Endodermal cell (in vitro differentiated cells): ENCODE data around the gene ALOX5AP. TPM values are rescaled to one million over a fixed set of nuclear protein-coding genes. Genes with fewer than 3 reads are reported as not detected.

Experiments
- DNase-seq: peaks from one replicate; pipeline ENCODE4 v3.0.0-alpha.2; 2017
- H3K27ac ChIP-seq: 2 replicates; pipeline ENCODE4 v1.5.1; 2013; ENCODE audit warnings: mild to moderate bottlenecking, low read depth, low read length, moderate library complexity
- H3K27me3 ChIP-seq: 2 replicates; pipeline ENCODE4 v1.6.1; 2013; ENCODE audit warnings: mild to moderate bottlenecking, low read length, moderate library complexity; ENCODE audit not compliant: insufficient read depth, control insufficient read depth, poor library complexity, severe bottlenecking
- H3K36me3 ChIP-seq: 2 replicates; pipeline ENCODE4 v1.7.0; 2013; ENCODE audit warnings: mild to moderate bottlenecking, low read length, moderate library complexity; ENCODE audit not compliant: control insufficient read depth, insufficient read depth
- H3K4me1 ChIP-seq: one replicate; pipeline ENCODE4 v1.7.0; 2013; ENCODE audit warnings: low read length; ENCODE audit not compliant: control insufficient read depth, insufficient read depth
- H3K4me3 ChIP-seq: 2 replicates; pipeline ENCODE4 v1.5.1; 2013; ENCODE audit warnings: mild to moderate bottlenecking, low read length, moderate library complexity
- H3K9ac ChIP-seq: 2 replicates; pipeline ENCODE4 v1.6.1; 2013; ENCODE audit warnings: mild to moderate bottlenecking, low read length, moderate library complexity; ENCODE audit not compliant: poor library complexity, severe bottlenecking; ENCODE audit errors: extremely low read depth
- H3K9me3 ChIP-seq: 2 replicates; pipeline ENCODE4 v1.6.1; 2013; ENCODE audit warnings: mild to moderate bottlenecking, low read length, moderate library complexity; ENCODE audit not compliant: control insufficient read depth
- H3K27ac Mint-ChIP-seq: 2 replicates; pipeline ENCODE4 v1.8.0; 2020; ENCODE audit warnings: mixed read lengths
- H3K27me3 Mint-ChIP-seq: 2 replicates; pipeline ENCODE4 v1.8.0; 2021; ENCODE audit warnings: mild to moderate bottlenecking, mixed read lengths; ENCODE audit not compliant: insufficient read depth
- H3K36me3 Mint-ChIP-seq: 2 replicates; pipeline ENCODE4 v1.8.0; 2020; ENCODE audit warnings: low read depth, mixed read lengths
- H3K4me1 Mint-ChIP-seq: 2 replicates; pipeline ENCODE4 v1.8.0; 2020; ENCODE audit warnings: mixed read lengths
- H3K4me3 Mint-ChIP-seq: 2 replicates; pipeline ENCODE4 v1.8.0; 2020; ENCODE audit warnings: mild to moderate bottlenecking, moderate library complexity, mixed read lengths
- H3K9me3 Mint-ChIP-seq: 2 replicates; pipeline ENCODE4 v1.8.0; 2020; ENCODE audit warnings: mild to moderate bottlenecking, mixed read lengths
- CTCF ChIP-seq: fragments of 200-600 bp; sonication (generic); conservative IDR thresholded peaks from 2 replicates; pipeline ENCODE4 v1.5.0; 2021; ENCODE audit warnings: antibody characterized with exemption, mild to moderate bottlenecking
- WGBS, 2 experiments: methylation state at CpG; one replicate each; pipeline versions ENCODE4 v1.1.5 to v1.1.7; 2013; ENCODE audit warnings: missing lambda C conversion rate in 2 of 2, mixed read lengths in 1 of 2; ENCODE audit not compliant: insufficient coverage in 1 of 2, insufficient read length in 1 of 2; 5-methylcytosine and 5-hydroxymethylcytosine counted together
- total RNA-seq, 2 donors: library from RNA; stranded (reverse); fragmentation: NEBNext Ultra II Directional in 1 of 2; extraction: Animal tissue kit (Norgen Biotek cat#: 25700) in 1 of 2; gene quantifications; 2 replicates in 1 of 2; 3 replicates in 1 of 2; pipeline ENCODE4 v1.2.1, GENCODE V29; 2021

ALOX5AP gene
- total RNA-seq, 2 donors from 2014 or later = not detected

- 72 to 80% methylated on average over 8 to 15 of the region's 15 CpGs for WGBS, 2 experiments
- no peak overlapping the region for H3K4me3 ChIP-seq
- H3K27ac Mint-ChIP-seq = no peak overlapping the region
- no peak overlapping the region for H3K4me3 Mint-ChIP-seq
- peaks cover 5% of the 10 kb centered on the region for H3K4me1 Mint-ChIP-seq
- no peak overlapping the region for H3K27ac ChIP-seq
- H3K36me3 ChIP-seq = no peaks in the 10 kb centered on the region
- no peak for TF ChIP-seq CTCF
- no peaks in the 10 kb centered on the region for H3K36me3 Mint-ChIP-seq
- H3K4me1 ChIP-seq = peaks cover 8% of the 10 kb centered on the region
- H3K9me3 Mint-ChIP-seq = no peaks in the 10 kb centered on the region
- peaks cover 4% of the 10 kb centered on the region for H3K27me3 Mint-ChIP-seq
- H3K9ac ChIP-seq = no peak overlapping the region
- H3K27me3 ChIP-seq = no peaks in the 10 kb centered on the region
- DNase-seq = peak; percentile 25
- no peaks in the 10 kb centered on the region for H3K9me3 ChIP-seq
These were observed 36.8 kb upstream of the ALOX5AP start for GRCh38 chr13:30698488-30699005.

- H3K4me1 ChIP-seq = peaks cover 8% of the 10 kb centered on the region
- WGBS, 2 experiments = 86 to 88% methylated on average over 2 to 5 of the region's 5 CpGs
- TF ChIP-seq CTCF = no peak
- H3K4me1 Mint-ChIP-seq = peaks cover 10% of the 10 kb centered on the region
- no peaks in the 10 kb centered on the region for H3K27me3 ChIP-seq
- no peak overlapping the region for H3K9ac ChIP-seq
- H3K9me3 ChIP-seq = no peaks in the 10 kb centered on the region
- H3K27ac Mint-ChIP-seq = no peak overlapping the region
- H3K36me3 ChIP-seq = no peaks in the 10 kb centered on the region
- H3K36me3 Mint-ChIP-seq = no peaks in the 10 kb centered on the region
- no peak overlapping the region for H3K27ac ChIP-seq
- H3K4me3 Mint-ChIP-seq = no peak overlapping the region
- no peak overlapping the region for H3K4me3 ChIP-seq
- no peaks in the 10 kb centered on the region for H3K9me3 Mint-ChIP-seq
- H3K27me3 Mint-ChIP-seq = peaks cover 4% of the 10 kb centered on the region
- no peak for DNase-seq
These were observed 35.0 kb upstream of the ALOX5AP start for GRCh38 chr13:30700364-30700763.

GRCh38 chr13:30702006-30702405 lies 33.3 kb upstream of the ALOX5AP start:
- Mint-ChIP-seq H3K27me3 (peaks cover 4% of the 10 kb centered on the region), H3K36me3 (no peaks in the 10 kb centered on the region), H3K27ac (no peak overlapping the region), H3K4me3 (no peak overlapping the region), H3K4me1 (peaks cover 15% of the 10 kb centered on the region), H3K9me3 (no peaks in the 10 kb centered on the region)
- peak; percentile 49 for DNase-seq
- no peak overlapping the region for H3K27ac ChIP-seq
- peak; percentile 72 for TF ChIP-seq CTCF
- H3K4me3 ChIP-seq = no peak overlapping the region
- WGBS, 2 experiments = 96% methylated on average over 4 of the region's 4 CpGs
- H3K36me3 ChIP-seq = no peaks in the 10 kb centered on the region
- H3K4me1 ChIP-seq = peaks cover 8% of the 10 kb centered on the region
- no peaks in the 10 kb centered on the region for H3K27me3 ChIP-seq
- no peak overlapping the region for H3K9ac ChIP-seq
- H3K9me3 ChIP-seq = no peaks in the 10 kb centered on the region
